Panc1 (cell line): ENCODE measurements around the gene SPTBN1. TPM values are rescaled to one million over a fixed set of nuclear protein-coding genes. Genes with fewer than 3 reads are reported as not detected.

Experiments used
- ATAC-seq: fragments of 200-7000 bp; cut with Tn5 transposase; 2 replicates; pipeline ENCODE4 v1.9.1; 2020; ENCODE audit warnings: mild to moderate bottlenecking, moderate library complexity
- BruUV-seq: library from RNA; stranded (reverse); fragments of 400-500 nt; replicated peaks from 2 replicates; lab custom pipeline; 2021; lab: Mats Ljungman, UMichigan
- CTCF ChIA-PET: fragments of 300-600 bp; sonication (Branson Sonifier 250); formaldehyde crosslinking; loops from one replicate; lab custom pipeline; 2022; ENCODE audit warnings: antibody characterized with exemption; lab: Charles Lee
- POLR2A ChIA-PET: fragments of 300-600 bp; sonication (Branson Sonifier 250); formaldehyde crosslinking; loops from one replicate; lab custom pipeline; 2022; ENCODE audit warnings: antibody characterized with exemption; lab: Charles Lee
- DNase-seq: peaks from one replicate; pipeline ENCODE4 v3.0.0-alpha.2; 2010; ENCODE audit warnings: low read depth, low spot score
- H3K27ac ChIP-seq: 2 replicates; pipeline ENCODE4 v1.5.1; 2011; ENCODE audit warnings: mild to moderate bottlenecking, low read length, inconsistent platforms
- H3K27me3 ChIP-seq: fragments of 200-500 bp; sonication (Bioruptor generic); 2 replicates; pipeline ENCODE4 v1.6.0; 2014; ENCODE audit warnings: low read length, inconsistent platforms; ENCODE audit not compliant: control insufficient read depth, insufficient read depth
- H3K36me3 ChIP-seq: fragments of 200-500 bp; sonication (Bioruptor generic); 2 replicates; pipeline ENCODE4 v1.5.1; 2014; ENCODE audit warnings: inconsistent platforms, mild to moderate bottlenecking, low read length, moderate library complexity; ENCODE audit not compliant: control insufficient read depth, insufficient read depth
- H3K4me1 ChIP-seq: 2 replicates; pipeline ENCODE4 v1.5.1; 2011; ENCODE audit warnings: inconsistent platforms, mild to moderate bottlenecking, low read length, moderate library complexity; ENCODE audit not compliant: control insufficient read depth, insufficient read depth
- H3K4me3 ChIP-seq, 2 experiments: 2 replicates each; pipeline ENCODE4 v1.5.1; 2011 to 2012; ENCODE audit warnings: low read depth in 2 of 2, low read length in 2 of 2, mild to moderate bottlenecking in 2 of 2, inconsistent platforms in 1 of 2, moderate library complexity in 1 of 2
- H3K9me3 ChIP-seq: fragments of 200-500 bp; sonication (Bioruptor generic); 2 replicates; pipeline ENCODE4 v1.5.1; 2014; ENCODE audit warnings: low read depth, mild to moderate bottlenecking, inconsistent platforms, low read length, moderate library complexity; ENCODE audit not compliant: control insufficient read depth, insufficient read depth
- POLR2AphosphoS5 ChIP-seq: IDR thresholded peaks from 2 replicates; pipeline ENCODE4 v1.6.1; 2012; ENCODE audit warnings: mild to moderate bottlenecking, low read depth, low read length, moderate library complexity
- SIN3A ChIP-seq: IDR thresholded peaks from 2 replicates; pipeline ENCODE4 v1.6.1; 2012; ENCODE audit warnings: low read depth, mild to moderate bottlenecking, low read length, moderate library complexity, borderline replicate concordance; ENCODE audit not compliant: insufficient read depth
- TCF7L2 ChIP-seq: IDR thresholded peaks from 2 replicates; pipeline ENCODE4 v1.6.1; 2011; ENCODE audit warnings: mild to moderate bottlenecking, low read depth, low read length, inconsistent platforms
- in situ Hi-C: cut with HindIII; loops from 2 replicates; pipeline ENCODE4 v1.10.0; 2016; ENCODE audit warnings: low sequenced_read_pairs, low pct_unique_long_range_greater_than_20kb
- intact Hi-C: fragments of 100-400 bp; cut with micrococcal nuclease; formaldehyde crosslinking; loops from one replicate; pipeline ENCODE4 v1.10.0; 2022; ENCODE audit not compliant: unreplicated experiment
- total RNA-seq: library from RNA; stranded (reverse); gene quantifications from one replicate; pipeline ENCODE4 v1.2.1, GENCODE V29; 2021; ENCODE audit not compliant: unreplicated experiment
- TF ChIP-seq, protein P1 (sequence below), 2 experiments: IDR thresholded peaks; 2 replicates each; pipeline ENCODE4 v1.6.1; 2011 to 2012; ENCODE audit warnings: low read depth in 2 of 2, control low read depth in 1 of 2, low read length in 1 of 2, mild to moderate bottlenecking in 1 of 2, moderate library complexity in 1 of 2; ENCODE audit not compliant: insufficient read depth in 1 of 2
- TF ChIP-seq, protein P2 (sequence below): fragments of 450-650 bp; IDR thresholded peaks from 2 replicates; pipeline ENCODE4 v1.5.1; 2017; ENCODE audit warnings: mild to moderate bottlenecking

The SPTBN1 gene
- total RNA-seq, 1 experiment from 2014 or later = 169 TPM

DNA sequence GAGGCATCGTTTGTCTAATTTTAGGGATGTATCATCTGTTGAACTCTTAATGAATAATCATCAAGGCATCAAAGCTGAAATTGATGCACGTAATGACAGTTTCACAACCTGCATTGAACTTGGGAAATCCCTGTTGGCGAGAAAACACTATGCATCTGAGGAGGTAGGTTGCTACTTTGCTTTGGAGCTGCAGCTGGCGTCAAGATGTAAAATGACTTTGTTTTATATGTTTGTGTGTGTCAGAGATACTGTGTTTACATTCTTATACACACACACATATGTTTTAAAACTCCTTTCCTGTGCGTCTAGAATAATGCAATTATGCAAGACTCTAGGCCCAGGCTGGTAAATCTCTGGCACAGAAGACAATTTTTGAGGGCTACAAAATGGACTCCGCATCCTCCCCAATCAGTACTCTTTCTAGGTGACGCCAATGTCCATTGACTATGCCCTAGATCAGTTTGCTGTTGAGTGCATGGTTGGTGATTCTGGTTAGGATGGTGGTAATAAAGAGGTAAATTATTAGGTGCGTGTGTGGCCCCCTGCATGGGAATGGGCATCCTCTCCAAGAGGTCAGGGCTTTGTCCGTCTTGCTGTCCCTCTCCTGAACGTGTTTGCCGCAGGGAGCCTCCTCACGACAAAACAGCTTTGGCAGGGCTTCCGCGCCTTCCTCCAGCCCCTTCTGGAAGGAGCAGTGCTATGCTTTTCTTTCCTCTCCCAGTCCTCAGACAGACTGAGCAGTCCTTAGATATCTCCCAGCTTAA lies 199.1 kb downstream of the SPTBN1 start:
- CTCF ChIA-PET = no interaction called here
- Histone ChIP-seq H3K9me3 (no peaks in the 10 kb centered on the region), H3K4me3 (no peak overlapping the region), H3K4me1 (no peaks in the 10 kb centered on the region), H3K36me3 (peaks cover 52% of the 10 kb centered on the region), H3K27ac (no peak overlapping the region), H3K27me3 (no peaks in the 10 kb centered on the region)
- intact Hi-C loops (no loop called here), in situ Hi-C loops (no loop called here)
- POLR2A ChIA-PET = no interaction called here
- ATAC-seq = no peak
- DNase-seq = no peak
- TF ChIP-seq, protein P1, sequence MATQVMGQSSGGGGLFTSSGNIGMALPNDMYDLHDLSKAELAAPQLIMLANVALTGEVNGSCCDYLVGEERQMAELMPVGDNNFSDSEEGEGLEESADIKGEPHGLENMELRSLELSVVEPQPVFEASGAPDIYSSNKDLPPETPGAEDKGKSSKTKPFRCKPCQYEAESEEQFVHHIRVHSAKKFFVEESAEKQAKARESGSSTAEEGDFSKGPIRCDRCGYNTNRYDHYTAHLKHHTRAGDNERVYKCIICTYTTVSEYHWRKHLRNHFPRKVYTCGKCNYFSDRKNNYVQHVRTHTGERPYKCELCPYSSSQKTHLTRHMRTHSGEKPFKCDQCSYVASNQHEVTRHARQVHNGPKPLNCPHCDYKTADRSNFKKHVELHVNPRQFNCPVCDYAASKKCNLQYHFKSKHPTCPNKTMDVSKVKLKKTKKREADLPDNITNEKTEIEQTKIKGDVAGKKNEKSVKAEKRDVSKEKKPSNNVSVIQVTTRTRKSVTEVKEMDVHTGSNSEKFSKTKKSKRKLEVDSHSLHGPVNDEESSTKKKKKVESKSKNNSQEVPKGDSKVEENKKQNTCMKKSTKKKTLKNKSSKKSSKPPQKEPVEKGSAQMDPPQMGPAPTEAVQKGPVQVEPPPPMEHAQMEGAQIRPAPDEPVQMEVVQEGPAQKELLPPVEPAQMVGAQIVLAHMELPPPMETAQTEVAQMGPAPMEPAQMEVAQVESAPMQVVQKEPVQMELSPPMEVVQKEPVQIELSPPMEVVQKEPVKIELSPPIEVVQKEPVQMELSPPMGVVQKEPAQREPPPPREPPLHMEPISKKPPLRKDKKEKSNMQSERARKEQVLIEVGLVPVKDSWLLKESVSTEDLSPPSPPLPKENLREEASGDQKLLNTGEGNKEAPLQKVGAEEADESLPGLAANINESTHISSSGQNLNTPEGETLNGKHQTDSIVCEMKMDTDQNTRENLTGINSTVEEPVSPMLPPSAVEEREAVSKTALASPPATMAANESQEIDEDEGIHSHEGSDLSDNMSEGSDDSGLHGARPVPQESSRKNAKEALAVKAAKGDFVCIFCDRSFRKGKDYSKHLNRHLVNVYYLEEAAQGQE (IDR thresholded peaks at IDR 0.05; ENCODE audit: insufficient read depth in 1 of 2, low read depth in 2 of 2, low read length in 1 of 2) = no peak
- TF ChIP-seq TCF7L2 = no peak
- TF ChIP-seq, protein P2, sequence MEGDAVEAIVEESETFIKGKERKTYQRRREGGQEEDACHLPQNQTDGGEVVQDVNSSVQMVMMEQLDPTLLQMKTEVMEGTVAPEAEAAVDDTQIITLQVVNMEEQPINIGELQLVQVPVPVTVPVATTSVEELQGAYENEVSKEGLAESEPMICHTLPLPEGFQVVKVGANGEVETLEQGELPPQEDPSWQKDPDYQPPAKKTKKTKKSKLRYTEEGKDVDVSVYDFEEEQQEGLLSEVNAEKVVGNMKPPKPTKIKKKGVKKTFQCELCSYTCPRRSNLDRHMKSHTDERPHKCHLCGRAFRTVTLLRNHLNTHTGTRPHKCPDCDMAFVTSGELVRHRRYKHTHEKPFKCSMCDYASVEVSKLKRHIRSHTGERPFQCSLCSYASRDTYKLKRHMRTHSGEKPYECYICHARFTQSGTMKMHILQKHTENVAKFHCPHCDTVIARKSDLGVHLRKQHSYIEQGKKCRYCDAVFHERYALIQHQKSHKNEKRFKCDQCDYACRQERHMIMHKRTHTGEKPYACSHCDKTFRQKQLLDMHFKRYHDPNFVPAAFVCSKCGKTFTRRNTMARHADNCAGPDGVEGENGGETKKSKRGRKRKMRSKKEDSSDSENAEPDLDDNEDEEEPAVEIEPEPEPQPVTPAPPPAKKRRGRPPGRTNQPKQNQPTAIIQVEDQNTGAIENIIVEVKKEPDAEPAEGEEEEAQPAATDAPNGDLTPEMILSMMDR = no peak
- TF ChIP-seq SIN3A = no peak
- TF ChIP-seq POLR2AphosphoS5 = no peak
- no TSS peak for BruUV-seq

DNA sequence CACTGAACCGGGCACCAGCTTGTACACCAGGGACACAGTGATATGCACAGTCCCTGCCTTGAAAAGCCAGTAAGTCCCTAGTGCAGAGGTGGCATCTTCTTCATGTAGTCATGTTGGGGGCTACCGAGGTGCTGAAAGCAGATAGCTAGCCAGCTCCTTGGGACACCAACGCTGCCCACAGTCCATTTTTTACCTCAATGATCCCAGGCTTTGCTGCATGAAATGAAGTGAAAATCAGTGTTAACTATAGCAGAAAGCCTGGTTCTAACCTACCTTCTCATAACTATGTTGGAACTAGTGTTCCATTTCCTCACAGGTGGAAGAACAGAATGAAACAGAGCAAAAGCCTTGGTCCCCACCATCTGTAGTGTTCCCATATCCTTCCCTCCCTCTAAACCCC lies 200.7 kb downstream of the SPTBN1 start:
- Histone ChIP-seq H3K27me3 (no peaks in the 10 kb centered on the region), H3K4me1 (no peaks in the 10 kb centered on the region), H3K9me3 (no peaks in the 10 kb centered on the region), H3K36me3 (peaks cover 53% of the 10 kb centered on the region), H3K27ac (no peak overlapping the region), H3K4me3 (no peak overlapping the region)
- TF ChIP-seq POLR2AphosphoS5 (no peak), SIN3A (no peak)
- TF ChIP-seq, protein P2 = no peak
- TF ChIP-seq, protein P1 (IDR thresholded peaks at IDR 0.05; ENCODE audit: insufficient read depth in 1 of 2, low read depth in 2 of 2, low read length in 1 of 2) = no peak
- no TSS peak for BruUV-seq
- CTCF ChIA-PET = interaction anchor here (0.6 to 1.0 kb wide), 3 partner anchors 16 to 136 kb away, joined by 3 read pairs; no protein-coding TSS in a partner anchor
- POLR2A ChIA-PET = no interaction called here
- in situ Hi-C loops (no loop called here), intact Hi-C loops (no loop called here)
- DNase-seq (no peak), ATAC-seq (no peak)
